ENCODE data around the gene RAB4B. TPM values are rescaled to one million over a fixed set of nuclear protein-coding genes. Genes with fewer than 3 reads are reported as not detected.

The RAB4B gene
- total and polyA plus RNA-seq, 2 of the 13 experiments (the other 11 are each of a cell fraction or from before 2014, with no cell fraction given), result 3.3 to 5.4 TPM

DNA sequence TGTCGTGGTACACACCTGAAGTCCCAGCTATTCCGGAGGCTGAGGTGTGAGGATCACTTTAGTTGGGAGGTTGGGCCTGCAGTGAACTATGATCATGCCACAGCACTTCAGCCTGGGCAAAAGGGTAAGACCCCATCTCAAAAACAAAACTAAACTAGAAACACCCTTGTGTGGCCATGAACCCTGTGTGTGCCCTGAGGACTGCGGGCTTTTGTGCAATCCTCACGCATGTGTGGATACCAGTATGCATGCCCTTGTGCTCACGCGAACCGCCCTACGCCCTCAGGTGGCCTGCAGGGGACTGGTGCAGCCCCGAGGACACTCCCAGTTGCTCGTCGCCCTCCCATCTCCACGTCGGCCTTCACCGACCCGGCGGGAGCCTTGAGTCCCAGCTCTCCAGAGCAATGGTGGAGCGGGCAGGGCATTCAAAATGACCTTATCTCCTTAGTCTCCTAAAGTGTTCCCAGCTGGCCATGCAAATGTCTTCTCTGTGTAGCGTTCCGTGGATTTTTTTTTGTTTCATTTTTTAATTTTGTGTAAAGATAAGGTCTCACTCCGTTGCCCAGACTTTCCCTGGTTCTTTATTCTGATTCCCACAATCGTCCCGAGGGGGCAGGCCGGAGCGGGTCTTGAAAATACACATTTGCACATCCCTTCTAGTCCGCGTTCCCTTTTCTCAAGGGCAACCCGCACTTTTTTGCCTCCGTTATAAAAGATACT is 20.1 kb downstream of the RAB4B start (continued):
- TF ChIP-seq SOX5 (CRISPR knock-in tag; IDR thresholded peaks at IDR 0.05; ENCODE audit: borderline replicate concordance) (peak; percentile 44; the same call in 1 of the 2 replicates), NFAT5 (CRISPR knock-in tag; IDR thresholded peaks at IDR 0.05) (0 out of 2 replicates have a peak, but pooled peaks have one; percentile 19), GABPA (IDR thresholded peaks at IDR 0.05; ENCODE audit: low read depth, low read length) (no peak), GABPA (CRISPR knock-in tag; IDR thresholded peaks at IDR 0.05; ENCODE audit: low read depth) (no peak), HMGXB4 (CRISPR knock-in tag; IDR thresholded peaks at IDR 0.05; ENCODE audit: borderline replicate concordance in 1 of 2, low read depth in 1 of 2) (peak; percentile 80 to 88)
